Uterus (tissue), 4 donors: ENCODE data around the gene SMARCA2. TPM values are rescaled to one million over a fixed set of nuclear protein-coding genes. Genes with fewer than 3 reads are reported as not detected.

Source experiments
- DNase-seq, 2 donors: peaks; one replicate each; pipeline ENCODE4 v3.0.0-alpha.2; 2019 to 2020
- H3K27ac ChIP-seq, 2 donors: fragments of 200-600 bp; sonication (generic); 1 replicate in 1 of 2; 2 replicates in 1 of 2; pipeline ENCODE4 v1.5.1; 2016 to 2018
- H3K27me3 ChIP-seq, 2 donors: fragments of 200-600 bp; sonication (generic); one replicate each; pipeline ENCODE4 v1.5.1; 2018 to 2019; ENCODE audit warnings: control low read depth in 1 of 2
- H3K36me3 ChIP-seq, 2 donors: fragments of 200-600 bp; sonication (generic); one replicate each; pipeline ENCODE4 v1.5.1; 2019; ENCODE audit warnings: control low read depth in 1 of 2
- H3K4me1 ChIP-seq, 2 donors: fragments of 200-600 bp; sonication (generic); one replicate each; pipeline ENCODE4 v1.5.1; 2018 to 2019; ENCODE audit warnings: control low read depth in 1 of 2
- H3K4me3 ChIP-seq, 2 donors: fragments of 200-600 bp; sonication (generic); 1 replicate in 1 of 2; 2 replicates in 1 of 2; pipeline ENCODE4 v1.5.1; 2018 to 2019; ENCODE audit warnings: mild to moderate bottlenecking in 1 of 2
- H3K9me3 ChIP-seq, 2 donors: fragments of 200-600 bp; sonication (generic); one replicate each; pipeline ENCODE4 v1.5.1; 2019; ENCODE audit warnings: control low read depth in 1 of 2
- CTCF ChIP-seq, 4 experiments: fragments of 200-600 bp in 2 of 4; fragments of 450-650 bp in 2 of 4; sonication (generic) in 2 of 4; IDR thresholded peaks; one replicate each; pipeline ENCODE4 v1.5.1; 2016 to 2019; ENCODE audit warnings: antibody characterized with exemption in 4 of 4, mild to moderate bottlenecking in 2 of 4, moderate library complexity in 1 of 4
- POLR2A ChIP-seq, 2 donors: fragments of 450-650 bp; IDR thresholded peaks; one replicate each; pipeline ENCODE4 v1.6.1; 2016; ENCODE audit warnings: antibody characterized with exemption in 2 of 2, mild to moderate bottlenecking in 1 of 2, moderate library complexity in 1 of 2
- intact Hi-C: fragments of 100-400 bp; cut with DNase I; formaldehyde crosslinking; loops from one replicate; pipeline ENCODE4 v1.15.1; 2023; ENCODE audit warnings: low total_unique reads
- total RNA-seq, 4 donors: library from RNA; depleted of rRNA in 3 of 4; stranded (reverse); fragments of >200 nt in 3 of 4; gene quantifications; one replicate each; pipeline versions ENCODE4 v1.1.0 to v1.2.4, GENCODE V29; 2014 to 2023
- donor health status: DM: yes; HTN: yes; CAD: no.

The SMARCA2 gene
- total RNA-seq, 4 donors from 2014 or later: 51.7 to 251 (median 214) TPM

- TF ChIP-seq POLR2A (IDR thresholded peaks at IDR 0.05) (no peak), CTCF (IDR thresholded peaks at IDR 0.05) (no peak)
- Histone ChIP-seq H3K9me3 (no peaks in the 10 kb centered on the region), H3K36me3 (no peaks in the 10 kb centered on the region), H3K4me1 (no peaks in the 10 kb centered on the region), H3K27ac (no peak overlapping the region), H3K4me3 (no peak overlapping the region), H3K27me3 (no peaks in the 10 kb centered on the region)
- peak in 1 of 2 donors; percentile 51 for DNase-seq
- intact Hi-C loops: no loop called here
Measured at GRCh38 chr9:2039294-2040180, 24.4 kb downstream of the SMARCA2 start.

GRCh38 chr9:2040828-2041227 lies 25.7 kb downstream of the SMARCA2 start:
- TF ChIP-seq CTCF (IDR thresholded peaks at IDR 0.05): no peak
- TF ChIP-seq POLR2A (IDR thresholded peaks at IDR 0.05): no peak
- Histone ChIP-seq H3K27me3 (no peaks in the 10 kb centered on the region), H3K4me1 (no peaks in the 10 kb centered on the region), H3K4me3 (no peak overlapping the region), H3K9me3 (no peaks in the 10 kb centered on the region), H3K27ac (no peak overlapping the region), H3K36me3 (no peaks in the 10 kb centered on the region)
- no peak for DNase-seq
- intact Hi-C loops: no loop called here

- H3K4me3 ChIP-seq: no peak overlapping the region
- DNase-seq: no peak
- H3K4me1 ChIP-seq: no peaks in the 10 kb centered on the region
- no peaks in the 10 kb centered on the region for H3K9me3 ChIP-seq
- TF ChIP-seq POLR2A (IDR thresholded peaks at IDR 0.05): no peak
- TF ChIP-seq CTCF (IDR thresholded peaks at IDR 0.05): no peak
- no peak overlapping the region for H3K27ac ChIP-seq
- intact Hi-C loops: no loop called here
- H3K36me3 ChIP-seq: no peaks in the 10 kb centered on the region
- H3K27me3 ChIP-seq: no peaks in the 10 kb centered on the region
Measured at GRCh38 chr9:2041736-2042135, 26.6 kb downstream of the SMARCA2 start.

- no peaks in the 10 kb centered on the region for H3K36me3 ChIP-seq
- no peak for DNase-seq
- H3K27me3 ChIP-seq: no peaks in the 10 kb centered on the region
- no peaks in the 10 kb centered on the region for H3K4me1 ChIP-seq
- intact Hi-C loops: no loop called here
- TF ChIP-seq CTCF (IDR thresholded peaks at IDR 0.05): no peak
- TF ChIP-seq POLR2A (IDR thresholded peaks at IDR 0.05): no peak
- H3K27ac ChIP-seq: no peak overlapping the region
- no peak overlapping the region for H3K4me3 ChIP-seq
- no peaks in the 10 kb centered on the region for H3K9me3 ChIP-seq
Measured at GRCh38 chr9:2043243-2043642, 28.1 kb downstream of the SMARCA2 start.

- intact Hi-C loops: no loop called here
- Histone ChIP-seq H3K36me3 (no peaks in the 10 kb centered on the region), H3K27me3 (no peaks in the 10 kb centered on the region), H3K4me1 (no peaks in the 10 kb centered on the region), H3K9me3 (no peaks in the 10 kb centered on the region), H3K4me3 (no peak overlapping the region), H3K27ac (no peak overlapping the region)
- TF ChIP-seq CTCF (IDR thresholded peaks at IDR 0.05) (no peak), POLR2A (IDR thresholded peaks at IDR 0.05) (no peak)
- DNase-seq: no peak
Measured at GRCh38 chr9:2043881-2044462, 28.8 kb downstream of the SMARCA2 start.
